ENCODE measurements around the gene SEMA3G.

Gene SEMA3G

GRCh38 chr3:52438579-52439425 is 6.1 kb downstream of the SEMA3G start:
- no peak for DNase-seq

DNA sequence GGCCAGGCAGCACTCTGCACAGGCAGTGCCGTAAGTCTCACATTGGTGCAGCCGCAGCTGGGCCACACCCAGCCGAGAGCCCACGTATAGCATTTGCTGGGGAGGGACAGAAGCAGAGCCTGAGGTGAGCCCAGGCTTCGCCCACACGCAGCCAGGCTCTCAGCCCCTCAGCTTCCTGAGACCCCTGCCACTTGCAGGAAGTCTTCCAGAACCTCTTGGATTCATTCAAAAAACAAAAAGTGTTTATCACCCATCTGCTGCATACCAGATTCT is 6.9 kb downstream of the SEMA3G start:
- DNase-seq: no peak

DNA sequence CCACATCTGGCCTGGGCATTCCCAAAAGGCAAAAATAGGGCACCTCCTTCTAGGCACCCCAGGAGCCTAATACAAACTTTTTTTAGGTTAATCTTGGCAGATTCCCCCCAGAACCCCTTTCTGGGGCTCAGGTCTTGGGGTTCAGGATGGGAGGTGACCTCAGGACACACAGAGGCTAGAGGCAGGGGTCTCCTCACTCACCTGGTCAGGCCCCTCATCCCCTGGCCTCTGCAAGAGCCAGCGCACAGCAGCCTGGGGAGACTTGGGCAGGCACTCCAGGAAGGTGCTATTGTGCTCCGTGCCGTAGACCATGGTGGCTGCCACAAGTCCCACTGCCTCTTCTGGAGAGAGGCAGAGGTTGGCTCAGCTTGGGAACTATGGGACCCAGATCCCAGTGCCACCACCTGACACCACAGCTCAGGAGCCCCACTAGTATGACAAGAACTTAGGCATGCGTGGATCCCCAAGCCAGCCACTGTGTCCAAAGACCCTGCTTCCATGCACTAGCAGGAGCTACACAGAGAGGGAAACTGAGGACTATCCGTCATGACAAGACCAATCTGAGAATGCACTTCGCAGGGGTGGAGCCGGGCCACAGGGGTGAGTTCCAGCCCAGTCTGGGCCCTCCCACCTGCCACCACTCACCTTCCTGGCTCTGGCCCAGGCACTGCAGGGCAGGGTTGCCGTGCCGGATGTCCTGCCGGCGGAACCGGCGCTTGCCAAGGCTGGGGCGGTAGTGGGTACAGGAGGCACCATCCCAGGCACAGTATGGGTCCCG is 7.4 kb downstream of the SEMA3G start:
- DNase-seq: no peak

GRCh38 chr3:52436500-52437149 is 8.3 kb downstream of the SEMA3G start:
- no peak for DNase-seq

GRCh38 chr3:52435246-52436101 is 9.4 kb downstream of the SEMA3G start:
- no peak for DNase-seq

GRCh38 chr3:52434491-52435115 is 10.3 kb downstream of the SEMA3G start:
- DNase-seq: no peak

- DNase-seq: no peak
Measured at GRCh38 chr3:52433996-52434479, 10.9 kb downstream of the SEMA3G start.

DNA sequence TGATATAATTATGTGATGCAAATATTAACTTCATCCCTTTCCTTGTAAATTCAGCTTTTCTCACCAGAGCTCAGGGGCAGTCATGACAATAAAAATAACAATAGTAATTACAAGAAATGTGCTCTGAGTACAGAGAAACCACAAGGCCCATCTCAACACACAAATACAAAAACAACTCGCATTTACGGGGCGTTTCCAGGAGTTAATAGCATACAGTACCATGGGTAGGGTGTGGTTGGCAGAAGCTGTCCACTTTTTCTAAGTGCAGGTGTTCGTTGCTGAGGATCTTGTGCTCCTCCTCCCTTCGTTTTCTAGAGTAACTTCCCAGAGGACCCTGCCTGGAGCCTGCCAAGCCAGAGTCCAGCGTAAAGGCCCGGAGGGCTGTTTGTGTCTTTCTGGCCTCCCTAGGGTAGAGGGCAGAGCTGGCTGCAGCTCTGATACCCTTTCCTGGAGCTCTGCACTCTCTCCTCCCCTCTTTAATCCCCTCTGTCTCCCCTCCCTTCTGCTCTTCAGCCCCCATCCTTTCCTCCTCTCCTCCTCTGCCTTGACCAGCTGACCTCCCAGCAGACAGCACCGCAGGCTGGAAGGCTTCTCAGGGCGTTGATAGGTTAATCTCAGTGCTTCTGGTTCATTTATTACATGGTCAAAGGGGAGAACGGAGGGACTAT is 11.4 kb downstream of the SEMA3G start:
- no peak for DNase-seq

DNA sequence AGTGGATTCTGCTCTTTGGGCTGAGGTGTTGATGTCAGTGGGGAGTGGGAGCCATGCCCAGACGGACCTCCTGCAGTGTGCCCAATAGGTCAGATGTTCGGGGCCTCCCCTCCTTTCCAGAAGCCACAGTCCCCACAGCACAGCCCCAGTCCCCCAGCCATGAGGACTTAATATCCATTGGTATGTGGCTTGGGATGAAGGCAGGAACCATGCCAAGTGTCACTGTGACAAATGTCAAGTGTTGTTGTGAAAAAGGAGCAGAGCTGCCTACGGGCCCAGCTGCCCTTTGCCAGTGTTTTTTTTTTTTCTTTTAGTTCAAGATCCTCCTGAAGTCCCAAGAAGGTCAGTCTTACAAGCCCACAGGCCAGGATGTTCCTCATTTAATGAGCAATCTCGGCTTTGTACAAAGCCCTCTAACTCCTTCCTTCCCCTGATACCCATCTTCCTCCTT is 12.2 kb downstream of the SEMA3G start:
- DNase-seq: no peak

DNA sequence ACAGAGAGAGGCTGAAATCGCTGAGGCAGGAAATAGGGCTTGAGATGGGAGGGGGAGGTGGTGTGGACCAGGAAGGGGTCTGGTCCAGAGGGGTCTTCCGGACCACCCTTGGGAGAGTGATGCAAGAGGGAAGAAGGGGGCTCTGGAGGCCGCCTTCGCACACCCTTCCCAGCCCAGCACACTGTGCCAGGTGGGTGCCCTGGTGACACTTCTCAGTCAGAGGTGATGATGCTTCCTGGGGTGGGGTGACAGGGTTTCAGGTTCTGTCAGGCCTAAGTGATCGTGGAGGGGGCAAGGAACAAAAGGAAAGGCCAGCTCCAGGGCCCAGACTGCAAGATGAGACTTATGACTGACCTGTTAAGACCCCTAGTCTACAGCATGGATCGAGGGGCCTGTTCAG is 12.7 kb downstream of the SEMA3G start:
- no peak for DNase-seq

- DNase-seq: no peak
Measured at GRCh38 chr3:52431459-52432223, 13.3 kb downstream of the SEMA3G start.

- DNase-seq: no peak
Measured at GRCh38 chr3:52430416-52430810, 14.5 kb downstream of the SEMA3G start.

- no peak for DNase-seq
Measured at GRCh38 chr3:52429779-52430415, 15.0 kb downstream of the SEMA3G start.

- no peak for DNase-seq
Measured at GRCh38 chr3:52429031-52429430, 15.9 kb downstream of the SEMA3G start.

DNA sequence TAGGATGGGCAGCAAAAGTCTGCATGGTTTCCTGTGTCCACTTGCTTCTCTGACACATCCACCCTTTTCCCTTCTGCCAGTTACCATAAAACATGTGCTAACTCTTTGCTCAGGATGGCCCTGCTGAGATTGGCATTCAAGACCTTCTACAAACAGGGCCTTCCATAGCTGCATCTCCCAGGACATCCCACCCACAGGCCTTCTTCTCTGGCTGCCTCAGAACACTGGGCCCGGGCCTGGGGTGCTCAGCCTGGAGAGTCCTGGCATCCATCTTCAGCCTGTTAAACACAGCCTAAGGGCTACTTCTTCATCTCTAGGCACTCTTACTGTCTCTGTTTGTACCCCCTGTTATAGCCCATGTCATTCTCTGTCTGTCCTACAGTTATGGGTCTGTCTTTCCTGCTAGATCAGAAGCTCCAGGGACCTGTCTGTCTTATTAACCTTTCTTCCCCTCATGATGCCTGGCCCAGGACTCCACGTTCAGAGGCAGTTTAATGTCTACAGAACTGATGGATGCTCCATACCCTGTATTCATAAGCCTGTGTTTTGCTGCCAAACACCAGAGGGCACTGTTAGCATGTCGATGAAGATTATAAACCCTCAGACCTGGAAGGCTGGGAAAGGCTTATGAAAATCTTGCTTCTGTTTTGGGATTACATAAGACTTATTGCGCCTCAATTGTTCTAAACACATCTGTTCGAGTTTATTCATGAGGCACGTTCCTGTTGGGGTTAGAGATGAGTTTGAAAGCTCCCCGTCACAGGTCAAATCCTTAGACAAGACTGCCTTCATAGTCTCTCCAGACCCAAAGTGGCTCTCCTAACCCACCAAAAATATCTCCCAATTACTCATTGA is 16.5 kb downstream of the SEMA3G start:
- DNase-seq: no peak

DNA sequence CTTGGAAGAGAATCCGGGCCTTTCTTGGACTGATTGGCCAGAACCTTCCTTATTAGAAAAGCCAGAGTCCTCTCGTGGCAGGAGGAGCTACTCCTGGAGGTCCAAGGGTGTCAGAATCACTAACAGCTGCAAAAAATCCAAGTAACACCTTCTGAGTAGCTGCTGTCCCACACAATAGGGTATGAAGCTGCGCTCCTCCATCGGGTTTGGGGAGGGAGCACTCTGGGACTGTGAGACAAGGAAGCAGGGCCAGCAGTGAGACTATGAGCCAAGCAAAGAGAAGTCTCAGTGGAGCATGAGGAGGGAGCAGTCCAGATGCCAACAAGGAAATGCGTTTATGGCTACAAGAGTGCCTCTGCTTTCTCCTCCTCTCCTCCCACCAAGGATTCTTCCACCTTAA is 21.7 kb downstream of the SEMA3G start:
- no peak for DNase-seq

DNA sequence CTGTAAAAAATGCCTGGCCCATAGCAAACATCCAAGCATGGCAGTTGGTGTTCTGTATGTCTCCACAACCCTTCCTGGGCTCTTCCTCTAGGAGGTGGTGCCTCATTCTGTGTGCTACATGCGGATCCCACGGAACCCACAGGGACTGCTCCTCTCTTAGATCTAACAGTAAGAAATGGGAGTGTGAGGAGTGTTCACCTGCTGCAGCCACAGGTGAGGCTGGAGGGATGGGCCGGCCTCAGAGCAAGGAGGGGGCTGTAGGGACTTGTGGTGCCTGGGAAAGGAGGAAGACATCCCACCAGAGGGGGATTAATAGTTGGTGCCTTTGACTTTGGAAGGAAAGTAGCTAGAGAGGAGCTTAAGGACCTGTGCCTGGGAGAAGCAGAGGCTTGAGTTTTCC is 22.2 kb downstream of the SEMA3G start:
- DNase-seq: no peak

DNA sequence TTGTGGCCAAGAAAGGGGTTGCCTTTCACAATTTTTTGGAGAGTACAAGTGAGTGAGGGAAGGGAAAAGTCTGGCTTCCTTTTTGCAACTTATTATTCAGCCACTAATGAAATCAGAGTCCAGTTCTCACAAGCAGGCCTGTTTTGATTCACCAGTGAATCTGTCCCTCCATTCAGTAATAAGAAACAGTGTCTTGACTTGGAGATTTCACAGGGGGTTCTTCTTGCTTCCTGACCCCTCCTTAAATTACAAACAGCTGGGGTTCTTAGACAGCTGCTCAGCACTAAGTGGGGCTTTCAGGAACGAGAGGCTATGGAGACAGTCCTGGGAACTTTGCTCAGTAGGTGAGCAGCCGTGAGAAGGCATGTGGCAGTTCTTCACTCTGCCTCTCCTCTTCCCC is 24.5 kb downstream of the SEMA3G start:
- DNase-seq: no peak

DNA sequence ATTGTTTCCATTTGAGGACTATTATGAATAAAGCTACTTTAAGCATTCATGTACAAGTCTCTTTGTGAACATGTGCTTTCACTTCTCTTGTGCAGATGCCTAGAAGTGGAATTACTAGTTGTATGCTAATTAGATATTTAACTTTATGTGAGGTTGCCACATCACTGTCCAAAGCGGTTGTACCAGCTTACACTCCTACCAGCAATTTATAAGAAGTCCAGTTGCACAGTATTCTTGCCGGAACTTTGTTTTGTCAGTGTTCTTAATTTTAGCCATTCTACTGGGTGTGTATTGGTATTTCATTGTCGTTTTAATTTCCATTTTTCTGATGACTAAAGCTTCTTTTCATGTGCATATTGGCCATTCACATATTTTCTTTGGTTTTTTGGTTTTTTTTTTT is 29.1 kb downstream of the SEMA3G start:
- no peak for DNase-seq
